Muscle of arm (tissue), 12 donors: Measurements from ENCODE around the gene MRS2. TPM values are rescaled to one million over a fixed set of nuclear protein-coding genes. Genes with fewer than 3 reads are reported as not detected.

Experiments
- DNase-seq: peaks from one replicate; pipeline ENCODE4 v3.0.0-alpha.2; 2013
- polyA plus RNA-seq, 12 donors: library from polyadenylated mRNA; unstranded; fragments of 120-200 nt; gene quantifications; one replicate each; pipeline ENCODE4 v1.2.1, GENCODE V29; 2013; ENCODE audit not compliant: insufficient read length in 12 of 12

Gene MRS2
- polyA plus RNA-seq, 12 donors = 13.0 to 27.3 (median 21.6) TPM; not detected in 1

- DNase-seq = no peak
Observed at GRCh38 chr6:24464253-24465038, 61.7 kb downstream of the MRS2 start.

- DNase-seq = no peak
Observed at GRCh38 chr6:24469811-24470210, 67.1 kb downstream of the MRS2 start.

GRCh38 chr6:24472181-24472580 is 69.4 kb downstream of the MRS2 start:
- no peak for DNase-seq

Other genes with a start within 250 kb of the MRS2 start
- under 1 TPM in 10 of 12 donors, not detected in 2; 0.05 to 0.78 (median 0.18) TPM for gene DCDC2, start 44.9 kb upstream of the MRS2 start, polyA plus RNA-seq
- 1 to 10 TPM in 10 of 12 donors, not detected in 2; 1.4 to 3.5 (median 2.4) TPM for gene GPLD1, start 86.6 kb downstream of the MRS2 start, polyA plus RNA-seq
- 10 to 100 TPM in 5 of 12 donors, 1 to 10 TPM in 6, not detected in 1; 7.8 to 12.8 (median 9.9) TPM for gene ALDH5A1, start 92.0 kb downstream of the MRS2 start, polyA plus RNA-seq
- under 1 TPM in 10 of 12 donors, not detected in 2; 0.05 to 0.20 (median 0.13) TPM for gene KIAA0319, start 243.3 kb downstream of the MRS2 start, polyA plus RNA-seq